LNCaP clone FGC (cell line): Measurements from ENCODE around the gene STK32C.
"Not testable (repeated sequence)": the region's sequence is repeated elsewhere in the genome, so short reads cannot be mapped to it uniquely, and the experiment has no call there.

Experiments
- DNase-seq: peaks from one replicate; pipeline ENCODE4 v3.0.0-alpha.2; 2011; ENCODE audit warnings: low read depth
- H3K4me3 ChIP-seq: 2 replicates; pipeline ENCODE4 v1.5.1; 2011; ENCODE audit warnings: mild to moderate bottlenecking, low read depth, low read length, control low read depth
- CTCF ChIP-seq: IDR thresholded peaks from 2 replicates; pipeline ENCODE4 v1.5.1; 2012; ENCODE audit warnings: mild to moderate bottlenecking; ENCODE audit not compliant: control insufficient read depth, insufficient read depth; ENCODE audit errors: extremely low read depth

The STK32C gene

GRCh38 chr10:132320654-132321469 is 13.1 kb upstream of the STK32C start:
- TF ChIP-seq CTCF = no peak
- no peak for DNase-seq
- no peak overlapping the region for H3K4me3 ChIP-seq

DNA sequence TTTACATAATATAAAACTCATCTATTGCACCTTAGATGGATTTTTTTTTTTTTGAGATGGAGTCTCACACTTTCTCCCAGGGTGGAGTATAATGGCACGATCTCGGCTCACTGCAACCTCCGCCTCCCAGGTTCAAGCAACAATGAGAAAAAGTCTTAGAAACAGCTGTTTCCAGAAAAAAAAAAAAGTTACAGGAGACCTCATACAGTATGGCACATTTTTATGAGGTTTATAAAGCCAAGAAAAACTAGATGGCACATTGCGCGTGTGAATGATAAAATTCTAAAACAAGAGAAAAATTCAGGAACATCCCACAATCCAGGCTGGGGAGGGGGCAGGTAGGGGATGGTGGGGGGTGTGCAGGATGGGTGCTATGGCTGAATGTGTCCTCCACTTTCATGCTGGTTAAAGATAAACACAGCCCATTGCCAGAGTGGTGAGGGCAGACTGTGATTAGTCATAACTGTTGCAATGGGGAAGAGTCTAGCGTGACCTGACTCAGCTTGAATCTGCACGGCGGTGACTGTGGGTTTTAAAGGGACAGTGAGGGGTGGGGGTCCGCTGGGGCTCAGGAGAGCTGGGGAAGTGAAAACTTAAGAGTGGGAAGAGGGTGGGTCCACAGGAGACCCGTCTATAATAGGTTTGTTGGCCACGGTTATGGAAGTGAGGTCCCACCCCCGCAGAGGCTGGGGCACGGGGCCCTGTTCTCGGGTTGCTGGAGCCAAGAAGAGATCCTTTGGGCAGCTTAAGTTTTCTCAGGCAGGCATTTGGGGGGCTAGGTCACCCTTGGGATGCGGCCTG is 12.3 kb upstream of the STK32C start:
- DNase-seq = no peak
- no peak overlapping the region for H3K4me3 ChIP-seq
- no peak for TF ChIP-seq CTCF

GRCh38 chr10:132317477-132317876 is 9.7 kb upstream of the STK32C start:
- H3K4me3 ChIP-seq = not testable (repeated sequence)

DNA sequence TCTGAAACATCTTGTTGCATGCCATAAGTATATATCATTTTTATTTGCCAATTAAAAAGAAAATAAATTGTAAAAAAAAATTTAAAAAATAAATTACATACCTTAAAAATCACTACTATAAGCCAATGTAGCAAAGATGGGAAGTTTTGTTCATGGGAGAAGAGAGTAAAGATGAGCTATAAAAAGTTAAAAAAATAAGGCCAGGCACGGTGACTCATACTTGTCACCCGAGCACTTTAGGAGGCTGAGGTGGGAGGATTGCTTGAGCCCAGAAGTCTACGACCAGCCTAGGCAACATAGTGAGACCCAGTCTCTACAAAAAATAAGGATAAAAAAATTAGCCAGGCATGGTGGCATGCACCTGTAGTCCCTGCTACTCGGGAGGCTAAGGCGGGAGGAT is 8.4 kb upstream of the STK32C start:
- no peak for TF ChIP-seq CTCF
- H3K4me3 ChIP-seq = no peak overlapping the region
- no peak for DNase-seq

More at GRCh38 chr10:132317477-132317876, 9.7 kb upstream of the STK32C start:
- not testable (repeated sequence) for DNase-seq

DNA sequence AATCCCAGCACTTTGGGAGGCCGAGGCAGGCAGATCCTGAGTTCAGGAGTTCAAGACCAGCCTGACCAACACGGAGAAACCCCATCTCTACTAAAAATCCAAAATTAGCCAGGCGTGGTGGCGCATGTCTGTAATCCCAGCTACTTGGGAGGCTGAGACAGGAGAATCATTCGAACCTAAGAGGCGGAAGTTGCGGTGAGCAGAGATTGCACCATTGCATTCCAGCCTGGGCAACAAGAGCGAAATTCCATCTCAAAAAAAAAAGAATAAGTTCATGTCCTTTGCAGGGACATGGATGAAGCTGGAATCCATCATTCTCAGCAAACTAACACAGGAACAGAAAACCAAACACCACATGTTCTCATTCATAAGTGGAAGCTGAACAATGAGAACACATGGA is 7.1 kb upstream of the STK32C start:
- DNase-seq, H3K4me3 ChIP-seq: not testable (repeated sequence)

GRCh38 chr10:132314336-132314735 is 6.6 kb upstream of the STK32C start:
- no peak for TF ChIP-seq CTCF
- no peak for DNase-seq
- H3K4me3 ChIP-seq = no peak overlapping the region

DNA sequence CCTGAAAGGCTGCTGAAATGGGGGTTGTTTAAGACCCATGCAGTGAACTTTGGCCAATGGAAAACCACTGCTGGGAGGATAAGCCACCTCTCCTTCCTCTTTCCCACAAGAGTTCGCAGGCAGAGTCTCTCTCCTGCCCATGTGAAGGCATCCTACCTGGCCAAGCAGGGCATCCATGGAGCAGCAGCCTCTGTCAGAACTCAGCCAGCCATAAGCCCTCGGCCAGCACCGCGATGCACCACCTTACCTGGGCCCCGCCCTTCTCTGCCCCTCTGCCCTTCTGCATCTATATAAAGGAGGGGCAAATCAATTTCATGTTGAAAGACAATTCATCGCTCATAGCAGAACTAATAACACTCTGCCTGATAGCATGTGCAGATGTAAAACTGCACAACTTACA is 6.1 kb upstream of the STK32C start:
- TF ChIP-seq CTCF = no peak
- H3K4me3 ChIP-seq = no peak overlapping the region
- DNase-seq = no peak
